ENCODE results near the gene SLC7A11.
A peak's percentile ranks its signal among the peaks of the same experiment; 100 is the strongest.

Gene SLC7A11

DNA sequence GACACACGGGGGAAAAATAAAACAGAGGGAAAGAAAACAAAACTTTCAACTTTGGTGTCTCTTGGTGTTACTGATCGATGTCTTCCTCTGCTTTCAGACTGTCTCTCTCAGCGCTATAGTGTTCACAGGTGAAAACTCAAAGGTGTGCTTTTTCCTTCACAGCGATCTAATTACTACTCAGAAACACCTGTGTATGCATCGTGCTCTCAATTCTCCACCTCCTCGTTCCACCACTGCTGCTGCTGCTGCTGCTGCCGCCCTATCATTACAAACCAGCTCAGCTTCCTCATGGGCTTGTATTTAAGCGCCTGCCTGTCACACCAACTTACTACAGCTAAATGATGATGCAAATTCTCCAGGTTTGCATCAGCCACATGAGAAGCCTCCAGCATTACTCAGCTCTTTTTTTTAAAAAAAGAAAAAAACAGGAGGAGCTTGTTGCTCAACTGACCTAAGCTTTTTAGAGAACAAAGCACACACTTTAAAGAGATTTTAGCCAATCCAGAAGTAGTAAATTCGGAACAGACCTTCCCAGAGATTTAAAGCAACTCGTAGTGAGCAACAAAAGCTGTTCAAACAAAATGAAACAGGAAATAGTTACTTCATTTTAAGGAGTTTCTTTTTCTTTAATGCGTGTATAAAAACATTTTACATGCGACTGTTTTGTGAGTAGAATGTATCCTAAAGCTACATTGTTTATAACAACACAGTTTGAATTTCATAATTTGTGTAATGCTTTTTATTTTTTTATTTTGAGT, at the start of gene SLC7A11:
Gene SLC7A11 (minus strand): TSS at position 274 of the 758 bp plus-strand sequence. CDS start 280 bp downstream, outside the sequence.
- DNase-seq: peak; percentile 57

DNA sequence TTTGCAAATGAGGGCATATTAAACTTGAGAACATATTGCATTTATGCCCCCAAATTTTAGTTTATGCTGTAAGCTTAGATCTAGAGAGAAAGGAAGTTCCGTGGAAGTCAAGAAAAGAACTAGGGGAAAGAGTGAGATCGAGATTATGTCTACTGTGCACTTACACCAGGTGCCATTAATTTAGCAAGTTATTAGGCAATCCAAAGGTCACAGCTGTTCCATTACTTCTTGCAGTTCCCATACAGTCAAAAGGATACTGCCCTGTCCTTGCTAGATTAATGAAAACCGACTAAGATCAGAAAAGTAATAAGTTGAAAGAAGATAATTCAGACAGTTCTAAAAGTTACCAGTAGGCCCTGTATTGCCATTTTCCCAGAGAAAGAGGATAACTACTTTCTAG, 49.3 kb upstream of the SLC7A11 start:
- no peak for DNase-seq

DNA sequence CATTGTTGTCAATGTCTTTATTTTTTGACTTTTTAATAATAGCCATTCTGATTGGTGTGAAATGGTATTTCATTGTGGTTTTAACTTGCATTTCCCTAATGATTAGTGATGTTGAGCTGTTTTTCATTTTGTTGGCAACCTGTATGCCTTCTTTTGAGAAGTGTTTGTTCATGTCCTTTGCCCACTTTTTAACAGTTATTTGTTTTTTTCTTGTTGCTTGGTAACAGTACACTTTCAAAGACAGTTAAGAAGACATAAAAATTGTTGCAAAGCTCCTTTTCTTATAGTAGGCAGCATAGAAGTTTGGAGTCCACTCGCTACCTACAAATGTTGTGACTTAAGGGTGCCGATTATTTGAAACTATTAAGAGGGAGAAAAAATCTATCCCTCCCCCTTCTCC, 48.7 kb upstream of the SLC7A11 start:
- no peak for DNase-seq

DNA sequence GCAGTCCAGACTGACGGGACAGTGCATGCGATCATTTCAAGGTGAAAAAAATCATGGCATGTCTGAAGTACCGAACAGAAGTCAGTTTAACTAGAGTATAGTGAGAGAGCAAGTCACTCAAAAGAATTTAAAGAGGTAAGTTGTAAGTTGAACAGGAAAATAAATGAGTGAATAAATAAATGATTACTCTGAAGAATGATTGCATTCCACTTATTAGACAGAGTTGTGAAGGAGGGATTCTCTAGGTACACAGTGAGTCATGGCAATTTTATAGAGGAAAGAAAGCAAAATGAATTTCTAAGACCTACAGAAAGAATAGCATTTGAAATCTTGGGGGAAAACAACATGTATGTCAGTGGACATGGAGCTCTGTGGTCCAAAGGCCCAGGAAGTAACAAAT, 37.1 kb upstream of the SLC7A11 start:
- DNase-seq: no peak

DNA sequence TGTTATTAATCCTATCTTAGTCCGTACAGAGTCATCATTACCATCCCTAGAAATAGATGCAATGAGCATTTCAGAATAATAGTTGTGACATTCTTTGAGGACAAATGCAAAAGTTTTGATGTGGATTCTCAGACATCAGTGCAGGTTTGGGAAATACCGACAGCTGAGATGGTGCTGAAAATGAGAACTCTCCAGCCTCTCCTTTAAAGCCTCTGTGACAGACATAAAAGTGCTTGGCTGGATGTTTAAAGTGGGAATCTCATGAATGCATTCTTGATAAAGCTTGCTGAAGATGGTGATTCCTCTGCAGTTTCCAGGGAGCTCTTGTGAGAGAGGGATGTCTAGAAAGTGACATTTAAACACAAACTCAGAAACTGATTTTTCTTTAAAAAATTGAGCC, 35.0 kb upstream of the SLC7A11 start:
- DNase-seq: no peak

DNA sequence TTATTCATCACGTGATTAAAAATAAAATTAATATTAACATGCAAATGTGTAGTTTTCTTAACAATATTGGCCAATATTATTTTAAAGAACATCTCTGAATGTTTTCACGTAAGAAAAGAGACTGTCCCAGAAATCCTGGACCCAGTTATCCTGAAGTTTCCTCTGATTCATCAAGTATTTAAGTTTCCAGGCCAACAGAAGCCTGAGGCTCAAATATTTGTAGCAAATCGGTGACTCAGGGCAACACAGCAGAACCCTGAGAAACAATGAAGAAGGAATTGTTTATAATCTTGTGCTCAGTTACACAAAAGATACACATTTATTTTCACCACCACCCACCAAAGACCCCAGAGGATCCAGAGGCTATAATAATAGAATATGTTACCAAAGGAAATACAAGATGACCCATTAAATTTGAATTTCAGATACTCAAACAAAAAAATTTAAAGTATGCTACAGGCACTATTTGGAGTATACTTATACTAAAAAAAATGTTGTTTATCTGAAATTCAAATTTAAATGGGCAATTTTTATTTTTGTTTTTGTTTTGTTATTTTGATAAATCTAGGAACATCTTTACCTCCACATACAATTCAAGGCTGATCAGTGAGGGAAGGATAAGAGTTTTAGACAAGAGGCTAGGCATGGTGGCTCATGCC, 33.9 kb upstream of the SLC7A11 start:
- no peak for DNase-seq

DNA sequence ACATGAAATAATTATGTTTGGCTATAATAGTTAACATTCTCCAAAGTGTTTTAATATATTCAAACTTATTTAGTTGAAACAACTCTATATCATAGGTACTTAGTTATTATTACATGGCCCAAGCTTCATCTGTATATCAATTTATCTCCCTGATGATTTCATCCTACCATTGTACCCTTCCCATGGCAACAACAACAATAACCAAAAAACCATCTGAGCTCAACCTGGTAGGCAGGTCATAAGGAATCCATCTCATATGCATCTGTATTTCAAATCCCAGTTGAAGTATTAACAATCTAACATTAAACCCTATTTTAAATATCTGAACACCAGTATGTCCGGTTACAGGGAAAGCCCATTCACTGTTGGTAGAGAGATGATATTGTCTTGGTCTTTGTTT, 33.1 kb upstream of the SLC7A11 start:
- no peak for DNase-seq

DNA sequence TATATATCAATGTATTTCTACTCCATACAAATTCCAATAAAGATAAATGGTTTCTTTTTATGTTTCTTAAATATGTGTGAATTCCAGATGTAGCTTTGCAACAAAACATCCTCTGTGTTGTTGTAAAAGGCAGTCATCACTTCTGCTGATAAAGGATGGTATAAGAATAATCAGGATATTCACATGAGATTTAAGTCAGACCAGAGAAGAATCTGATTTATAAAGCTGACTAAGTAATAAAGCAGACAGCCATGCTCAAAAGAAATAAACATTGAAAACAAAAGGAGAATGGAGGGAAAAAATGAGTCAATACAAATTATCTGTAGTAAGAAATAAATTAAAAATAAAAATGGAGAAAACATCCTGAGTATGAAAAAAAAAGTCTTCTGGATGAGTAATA, 27.0 kb upstream of the SLC7A11 start:
- no peak for DNase-seq

DNA sequence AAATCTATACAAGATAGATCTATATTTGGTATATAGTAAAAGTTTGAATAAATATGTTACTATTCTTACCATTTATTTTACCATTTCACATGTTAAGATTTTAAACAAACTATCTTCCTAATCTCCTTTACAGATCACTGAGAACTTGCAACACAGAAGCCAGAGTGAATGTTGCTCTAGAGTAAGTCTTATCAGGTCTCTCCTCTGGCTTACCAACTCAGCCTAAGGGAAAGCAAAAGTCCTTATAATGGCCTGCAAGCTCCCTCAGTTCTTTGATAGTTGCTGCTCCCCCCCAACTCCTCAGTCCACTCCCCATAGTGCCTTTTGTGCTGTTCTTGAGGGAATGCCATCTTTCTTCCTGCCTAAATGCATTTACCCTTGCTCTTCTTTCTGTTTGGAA, 25.7 kb upstream of the SLC7A11 start:
- DNase-seq: no peak

DNA sequence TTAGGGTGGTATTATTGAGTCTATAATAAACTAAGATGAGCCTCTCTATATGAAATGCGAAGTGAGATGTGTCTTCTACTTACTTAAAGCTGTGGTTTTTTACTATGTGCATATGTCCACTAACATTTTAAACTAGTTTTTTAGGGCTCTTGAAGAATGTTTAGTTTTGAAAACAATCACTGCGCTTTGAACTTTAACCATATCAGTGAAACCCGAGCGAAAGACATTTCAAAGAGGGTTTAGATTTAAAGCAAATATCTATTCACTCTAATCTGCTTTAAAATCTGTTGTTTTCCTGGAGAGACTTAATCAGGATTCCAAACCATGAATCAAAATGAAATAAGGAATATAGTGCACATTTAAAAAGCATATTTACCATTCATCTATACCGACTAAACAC, 24.8 kb upstream of the SLC7A11 start:
- DNase-seq: no peak

DNA sequence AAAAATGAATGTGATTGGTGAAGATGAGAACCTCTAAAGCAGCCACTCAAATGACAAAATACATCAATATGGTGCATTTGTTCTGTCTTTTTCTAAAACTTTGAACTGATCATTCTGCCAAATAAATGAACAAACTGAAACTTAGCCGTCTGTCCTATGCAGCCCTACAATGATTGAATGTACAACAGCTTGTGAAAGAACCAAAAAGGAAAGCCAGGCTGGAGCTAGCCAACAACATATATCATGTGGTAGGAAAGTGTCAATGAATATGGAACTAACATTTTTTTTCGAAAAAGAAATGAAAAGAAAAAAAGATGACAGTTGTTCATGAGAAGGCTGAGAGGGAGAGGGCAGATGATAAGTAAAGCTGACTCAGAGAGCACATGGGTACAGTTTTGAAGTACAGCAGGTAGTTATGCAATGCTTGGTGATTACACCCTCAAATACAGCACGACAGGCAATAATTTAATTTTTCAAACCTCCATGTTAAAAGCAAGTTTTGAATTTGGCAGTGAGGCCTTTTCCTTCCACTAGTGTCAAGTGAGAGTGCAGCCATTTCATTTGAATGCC, 21.2 kb upstream of the SLC7A11 start:
- no peak for DNase-seq

DNA sequence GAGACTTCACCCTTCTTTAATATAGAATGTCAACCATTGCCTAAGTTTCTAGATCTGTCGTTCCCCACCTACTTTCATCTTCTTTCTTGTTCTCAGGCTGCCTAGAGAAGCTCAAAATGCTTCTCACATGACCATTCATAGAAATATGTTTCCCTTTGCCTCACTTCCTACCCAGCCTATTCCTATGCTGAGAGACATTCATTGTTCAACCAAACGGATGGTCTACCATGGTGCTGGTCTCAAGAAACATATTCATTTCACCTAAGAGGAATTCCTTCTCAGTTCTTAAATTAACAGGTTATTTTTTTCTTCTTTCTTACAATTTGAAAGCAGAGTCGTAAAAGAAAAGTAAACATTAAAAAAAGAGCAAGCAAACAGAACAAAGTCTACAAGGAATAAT, 20.3 kb upstream of the SLC7A11 start:
- DNase-seq: no peak

DNA sequence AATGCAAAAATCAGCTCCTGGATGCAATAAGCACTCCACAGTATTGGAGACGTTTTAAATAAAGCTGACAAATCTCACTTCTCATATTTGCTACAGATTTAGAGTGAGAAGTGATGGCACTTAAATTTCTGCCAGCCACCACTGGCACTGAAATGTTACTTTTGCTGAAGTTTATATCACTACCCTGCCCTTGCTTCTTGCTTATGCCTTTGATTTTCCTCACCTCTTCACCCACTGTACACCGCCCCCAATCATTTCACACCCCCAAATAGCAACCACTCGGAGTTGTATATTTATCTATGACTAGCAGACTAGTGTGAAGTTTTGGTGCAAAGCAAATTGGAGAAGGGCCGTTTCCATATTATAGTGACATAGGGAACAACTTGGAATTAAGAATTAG, 19.9 kb upstream of the SLC7A11 start:
- no peak for DNase-seq

DNA sequence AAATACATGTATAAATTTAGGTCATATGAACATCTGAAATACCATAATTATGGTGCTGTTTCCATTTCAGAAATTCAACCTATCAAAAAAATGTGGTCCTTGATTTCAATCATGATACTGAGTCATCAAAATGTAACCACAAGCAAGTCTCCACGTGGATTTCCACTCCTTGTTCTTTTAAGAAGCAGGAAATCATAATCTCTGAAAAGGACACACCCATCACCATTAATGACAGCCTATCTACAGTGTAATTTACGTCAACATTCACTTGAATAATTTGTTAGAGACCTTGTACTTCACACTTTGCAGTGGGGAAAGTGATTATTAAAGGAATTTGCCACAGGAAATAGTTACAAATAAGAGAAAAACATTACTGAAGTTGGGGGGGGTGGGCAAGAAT, 17.7 kb upstream of the SLC7A11 start:
- DNase-seq: no peak

DNA sequence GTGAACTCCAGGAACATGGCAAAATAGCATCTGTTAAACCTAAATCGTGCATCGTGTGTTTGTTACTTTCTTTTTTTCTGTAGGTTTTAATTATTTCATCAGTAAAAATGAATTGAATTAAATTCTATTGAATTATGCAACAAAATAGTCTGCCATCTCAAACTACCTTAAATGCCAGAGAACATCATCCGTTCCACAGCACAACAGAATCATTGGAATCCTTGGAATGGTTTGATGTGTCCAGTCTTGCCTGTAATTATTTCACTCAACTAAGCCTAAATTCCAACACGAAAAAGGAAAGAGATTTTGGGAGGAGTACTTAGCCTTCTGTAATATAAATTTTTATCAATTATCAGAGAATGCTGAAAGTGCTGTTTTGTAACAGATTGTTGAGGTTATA, 17.1 kb upstream of the SLC7A11 start:
- DNase-seq: no peak

DNA sequence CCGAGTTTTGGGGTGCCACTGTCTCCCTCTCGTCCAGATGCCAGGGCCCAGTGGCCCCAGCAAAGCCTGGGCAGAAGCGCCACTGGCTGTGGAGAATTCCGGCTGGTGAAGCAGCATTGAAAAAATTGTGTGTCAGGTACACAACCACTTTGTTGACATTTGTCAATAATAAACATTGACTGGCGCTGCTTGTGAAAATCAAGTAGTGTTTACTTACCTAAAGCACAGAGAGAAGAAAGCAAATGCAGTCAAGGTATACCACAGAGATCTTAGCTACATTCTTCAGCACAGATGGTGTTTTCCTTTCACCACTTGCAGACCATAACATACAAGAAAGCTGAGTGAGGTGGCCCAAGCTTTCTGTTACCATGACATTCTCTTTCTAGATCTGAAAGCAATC, 14.5 kb upstream of the SLC7A11 start:
- DNase-seq: no peak

DNA sequence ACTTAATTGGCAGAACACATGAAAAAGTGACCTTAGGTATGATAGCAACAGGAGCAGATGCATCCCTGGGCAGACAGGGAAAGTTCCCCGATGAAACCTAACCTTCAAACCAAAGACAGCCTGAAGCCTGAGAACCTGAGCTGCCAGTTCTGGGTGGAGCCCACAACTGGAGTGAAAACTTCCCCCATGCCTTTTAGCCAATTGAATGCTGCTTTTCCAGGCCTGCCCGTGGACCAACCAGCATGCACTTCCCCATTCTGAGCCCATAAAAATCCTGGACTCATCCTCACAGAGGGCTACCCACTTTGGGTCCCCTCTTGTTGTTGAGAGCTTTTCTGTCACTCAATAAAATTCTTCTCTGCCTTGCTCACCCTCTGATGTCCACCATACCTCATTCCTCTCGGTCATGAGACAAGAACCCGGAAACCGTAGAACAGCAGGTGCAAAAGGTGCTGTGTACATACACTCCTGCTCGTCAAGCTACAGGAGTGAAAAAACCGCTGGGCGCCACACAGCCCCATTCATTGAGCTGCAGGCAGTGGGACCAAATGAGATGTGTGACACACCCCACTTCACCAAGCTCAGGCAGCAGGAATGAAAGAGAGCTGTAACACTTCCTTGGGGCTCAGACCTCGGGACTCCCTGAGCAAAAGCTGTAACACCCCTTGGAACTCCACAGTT, 13.9 kb upstream of the SLC7A11 start:
- no peak for DNase-seq

DNA sequence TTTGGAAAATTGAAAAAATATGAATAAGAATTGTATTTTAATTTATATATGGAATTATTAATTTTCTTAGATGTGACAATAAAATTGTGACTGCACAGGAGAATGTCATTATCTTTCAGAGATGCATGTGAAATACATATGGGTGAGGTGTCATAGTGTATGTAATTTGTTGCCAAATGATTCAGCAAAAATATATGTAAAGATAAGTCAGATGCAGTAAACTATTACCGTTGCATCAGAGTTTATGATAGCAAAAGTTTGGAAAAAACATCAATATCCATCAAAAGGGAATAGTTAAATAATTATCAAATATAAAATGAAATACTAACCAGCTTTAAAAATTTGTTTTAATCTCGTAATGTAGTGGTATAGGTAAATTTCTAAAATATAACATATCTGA, 10.4 kb upstream of the SLC7A11 start:
- no peak for DNase-seq

DNA sequence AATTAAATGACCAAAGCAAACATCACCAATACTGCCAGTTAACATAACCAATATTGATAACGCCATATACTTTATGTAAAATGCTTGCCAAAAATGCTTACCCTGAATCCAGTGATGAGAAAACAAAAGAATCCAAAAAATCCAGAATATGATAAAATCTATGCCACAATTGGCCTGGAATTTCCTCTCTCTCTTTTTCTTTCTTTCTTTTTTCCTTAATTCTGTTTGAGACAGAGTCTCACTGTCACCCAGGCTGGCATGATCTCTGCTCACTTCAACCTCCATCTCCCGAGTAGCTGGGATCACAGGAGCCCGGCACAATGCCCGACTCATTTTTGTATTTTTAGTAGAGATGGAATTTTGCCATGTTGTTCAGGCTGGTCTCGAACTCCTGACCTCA, 9.8 kb upstream of the SLC7A11 start:
- no peak for DNase-seq

DNA sequence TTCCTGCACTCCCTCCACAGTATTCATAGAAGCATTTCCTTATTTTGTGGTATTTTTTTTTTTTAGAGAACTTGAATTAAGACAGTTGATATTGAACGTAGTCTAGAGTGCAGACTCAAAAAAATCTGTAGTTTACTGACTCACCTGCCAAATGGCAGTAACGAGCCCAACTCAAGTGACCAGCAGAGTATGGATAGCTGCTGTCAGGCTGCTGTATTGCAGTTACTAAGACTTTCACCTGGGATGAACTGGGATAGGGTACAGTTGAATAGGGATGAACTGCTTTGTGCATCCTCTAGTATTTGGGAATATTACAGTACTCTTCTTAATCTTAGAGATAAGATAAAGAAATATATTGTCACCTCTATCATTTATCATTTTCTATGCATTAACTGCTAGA, 7.0 kb upstream of the SLC7A11 start:
- no peak for DNase-seq

DNA sequence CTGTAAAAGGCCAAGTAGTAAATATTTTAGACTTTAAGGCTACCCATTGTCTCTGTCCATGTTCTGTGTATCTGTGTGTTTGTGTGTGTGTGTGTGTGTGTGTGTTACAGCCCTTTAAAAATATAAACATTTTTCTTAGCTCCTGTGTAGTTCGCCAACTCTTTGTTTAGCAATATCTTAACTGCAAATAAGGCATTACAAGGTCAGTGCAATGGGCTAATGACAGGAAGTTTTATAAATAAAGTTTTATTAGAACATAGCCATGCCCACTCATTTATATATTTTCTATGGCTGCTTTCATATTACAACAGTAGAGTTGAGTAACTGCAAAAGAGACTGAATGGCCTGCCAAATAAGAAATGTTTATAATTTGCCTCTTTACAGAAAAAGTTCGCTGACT, 5.9 kb upstream of the SLC7A11 start:
- DNase-seq: no peak

DNA sequence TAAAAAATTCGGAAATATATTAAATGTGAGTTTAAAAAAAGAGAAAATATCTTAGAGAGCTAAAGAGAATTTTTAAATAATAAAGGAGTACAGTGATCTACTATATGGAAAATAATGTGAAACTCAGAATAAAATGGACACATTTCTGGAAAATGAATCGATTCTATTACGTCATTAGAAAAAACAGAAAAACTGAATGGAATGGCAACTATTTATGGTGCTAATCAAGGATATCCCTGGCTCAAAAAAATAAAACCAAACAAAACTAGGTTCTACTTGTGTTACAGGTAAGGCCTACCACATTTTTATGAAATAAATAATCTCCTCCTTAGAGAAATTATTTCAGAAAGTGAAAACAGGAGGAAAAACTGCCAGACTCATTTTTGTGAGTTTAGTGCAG, 5.5 kb upstream of the SLC7A11 start:
- no peak for DNase-seq

DNA sequence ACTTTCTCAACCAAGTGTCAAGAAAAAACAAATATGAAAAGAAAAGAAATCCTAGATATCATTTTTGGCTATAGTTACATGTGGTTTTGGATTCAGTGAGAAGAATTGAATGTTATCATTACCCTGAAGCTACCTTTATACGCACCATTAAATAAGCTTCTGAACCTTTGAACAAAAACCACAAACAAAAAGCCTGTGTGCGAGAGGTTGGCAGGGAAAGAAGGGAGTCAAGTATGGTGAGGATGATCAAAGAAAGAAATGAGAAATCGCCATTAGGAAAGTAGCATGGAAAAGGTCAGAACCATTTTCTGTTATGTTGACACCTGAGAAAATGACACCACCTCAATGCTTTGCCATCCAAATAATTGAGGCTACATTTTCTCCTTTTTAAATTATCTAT, 1.2 kb upstream of the SLC7A11 start:
- DNase-seq: no peak

DNA sequence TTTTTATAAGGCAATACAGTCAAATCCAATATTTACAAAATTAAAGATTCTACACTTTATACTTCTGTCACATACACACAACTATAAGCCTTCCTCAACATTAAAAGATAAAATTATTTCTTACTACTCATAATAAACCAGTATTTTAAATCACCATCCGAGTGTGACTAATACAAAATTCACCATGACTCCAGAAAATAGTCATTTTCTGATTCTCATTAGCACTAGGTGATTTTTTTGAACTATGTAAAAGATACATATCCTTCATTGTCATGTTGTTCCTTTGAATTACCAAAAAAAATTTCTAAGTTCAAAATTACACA, 646 bp upstream of the SLC7A11 start:
- DNase-seq: no peak
